GM19239 (cell line): ENCODE data around the gene HADH.

ENCODE experiments used
- DNase-seq: peaks from one replicate; pipeline ENCODE4 v3.0.0; 2011; ENCODE audit warnings: low spot score; ENCODE audit not compliant: insufficient read length
- FAIRE-seq: peaks from 2 replicates; lab custom pipeline; 2011; peaks lifted over from hg19 to GRCh38; lab: Jason Lieb, UNC

Gene HADH

GRCh38 chr4:108053251-108053711 lies 63.6 kb downstream of the HADH start:
- DNase-seq, result peak; percentile 40
- FAIRE-seq, result peak; percentile 99

- DNase-seq (no peak), FAIRE-seq (no peak)
Observed at GRCh38 chr4:108054025-108054638, 64.4 kb downstream of the HADH start.

DNA sequence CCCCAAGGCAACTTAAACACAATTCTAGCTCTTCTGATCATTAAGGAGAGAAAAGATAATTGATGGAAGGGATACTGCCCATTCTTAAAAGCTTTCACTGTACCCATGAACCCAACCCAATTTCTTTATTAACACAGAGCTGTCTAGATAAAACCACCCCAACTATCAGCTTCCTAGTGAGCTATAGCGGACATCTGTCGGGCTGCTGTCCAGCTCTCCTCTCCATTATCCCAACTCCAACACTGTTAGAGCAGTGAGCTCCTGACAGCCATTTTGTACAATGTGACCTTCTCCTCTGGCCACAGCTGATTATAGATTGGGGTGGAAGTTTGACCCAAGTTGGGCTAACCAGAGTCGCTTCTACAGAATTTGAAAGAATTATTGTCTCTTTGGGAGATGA lies 66.1 kb downstream of the HADH start:
- FAIRE-seq (no peak), DNase-seq (no peak)

- no peak for DNase-seq
- FAIRE-seq, result no peak
Observed at GRCh38 chr4:108056418-108056817, 66.7 kb downstream of the HADH start.

- DNase-seq (no peak), FAIRE-seq (no peak)
Observed at GRCh38 chr4:108058685-108059440, 69.2 kb downstream of the HADH start.

DNA sequence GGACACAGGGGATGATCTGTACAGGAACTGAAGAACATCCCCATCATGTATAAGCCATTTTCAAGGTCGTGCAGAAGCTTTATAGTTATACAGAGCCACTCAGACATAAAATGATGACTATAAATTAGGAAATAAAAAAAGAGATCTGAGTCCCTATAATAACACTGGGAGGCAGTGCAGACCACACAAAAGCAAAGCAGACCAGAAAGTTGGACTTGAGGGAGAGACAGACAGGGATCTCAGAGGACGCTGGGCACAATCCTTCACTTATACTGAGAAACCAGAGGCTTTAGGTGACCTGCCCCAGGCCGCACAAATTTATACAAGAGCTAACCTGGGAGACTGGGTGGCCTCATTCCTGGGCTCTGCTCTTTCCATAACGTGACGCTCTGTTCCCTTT lies 70.5 kb downstream of the HADH start:
- no peak for DNase-seq
- no peak for FAIRE-seq

DNA sequence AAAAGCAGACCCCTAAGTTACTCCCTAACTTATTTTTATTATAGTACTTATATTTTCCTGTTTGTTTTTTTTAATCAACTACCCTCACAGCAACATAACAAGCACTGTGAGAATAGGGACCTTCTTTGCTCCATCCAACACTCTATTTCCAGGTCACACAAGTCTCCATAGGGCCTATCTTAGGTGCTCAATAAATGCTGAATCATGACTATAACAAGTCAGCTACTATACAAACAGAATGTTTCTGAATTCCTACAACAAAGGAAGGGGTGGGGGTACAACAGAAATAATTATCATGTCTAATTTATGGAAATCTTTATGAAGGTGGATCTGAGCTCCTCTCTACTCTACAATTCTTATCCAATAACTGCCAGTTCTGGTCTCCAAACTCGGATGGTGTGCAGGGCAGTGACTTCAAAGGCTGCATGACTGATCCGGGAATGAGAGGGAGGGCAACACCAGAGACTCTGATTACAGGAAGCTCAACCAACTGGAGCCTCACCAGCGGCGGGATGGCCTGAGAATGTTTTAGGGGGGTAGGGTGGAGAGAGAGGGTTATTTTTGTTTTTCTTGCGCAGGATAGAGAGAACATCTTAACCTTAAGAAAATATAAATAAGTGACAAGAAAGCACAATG lies 71.1 kb downstream of the HADH start:
- no peak for FAIRE-seq
- DNase-seq, result no peak

GRCh38 chr4:108068442-108068841 lies 78.8 kb downstream of the HADH start:
- DNase-seq (no peak), FAIRE-seq (no peak)

GRCh38 chr4:108070775-108071174 lies 81.1 kb downstream of the HADH start:
- DNase-seq (no peak), FAIRE-seq (no peak)

GRCh38 chr4:108072300-108072699 lies 82.6 kb downstream of the HADH start:
- peak; percentile 11 for FAIRE-seq
- no peak for DNase-seq

DNA sequence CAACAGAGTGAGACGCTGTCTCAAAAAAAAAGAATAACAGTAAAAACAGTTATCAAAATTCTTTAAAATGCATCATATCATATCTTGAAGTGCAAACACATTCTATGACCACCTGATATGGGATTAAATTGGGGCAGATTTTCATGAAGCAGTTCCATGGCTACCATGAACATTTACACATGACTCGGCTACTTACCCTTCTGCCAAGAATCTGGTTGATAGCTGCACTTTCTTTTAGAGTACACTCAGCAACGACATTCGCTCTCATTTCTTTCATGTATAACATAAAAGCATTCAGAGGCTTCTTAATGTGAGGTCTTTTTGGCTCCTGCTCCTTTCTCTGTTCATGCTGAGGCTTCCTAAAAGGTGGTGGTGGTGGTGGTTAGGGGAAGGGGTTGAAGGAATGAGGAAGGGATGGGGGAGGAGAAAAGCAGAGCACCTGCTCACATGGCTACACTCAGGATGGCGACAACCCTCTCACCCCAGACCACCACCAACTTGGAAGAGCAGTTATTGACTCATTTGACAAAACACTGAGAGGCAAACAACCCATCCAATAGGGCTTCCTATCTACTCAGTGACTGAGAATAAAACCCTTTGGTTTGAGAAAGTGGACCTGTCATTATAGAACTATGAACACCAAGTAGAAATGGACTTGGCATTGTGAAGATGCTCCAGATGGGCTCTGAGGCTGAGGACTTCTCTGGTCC lies 88.5 kb downstream of the HADH start:
- no peak for FAIRE-seq
- DNase-seq, result no peak

- DNase-seq (no peak), FAIRE-seq (no peak)
Observed at GRCh38 chr4:108080747-108081146, 91.1 kb downstream of the HADH start.

DNA sequence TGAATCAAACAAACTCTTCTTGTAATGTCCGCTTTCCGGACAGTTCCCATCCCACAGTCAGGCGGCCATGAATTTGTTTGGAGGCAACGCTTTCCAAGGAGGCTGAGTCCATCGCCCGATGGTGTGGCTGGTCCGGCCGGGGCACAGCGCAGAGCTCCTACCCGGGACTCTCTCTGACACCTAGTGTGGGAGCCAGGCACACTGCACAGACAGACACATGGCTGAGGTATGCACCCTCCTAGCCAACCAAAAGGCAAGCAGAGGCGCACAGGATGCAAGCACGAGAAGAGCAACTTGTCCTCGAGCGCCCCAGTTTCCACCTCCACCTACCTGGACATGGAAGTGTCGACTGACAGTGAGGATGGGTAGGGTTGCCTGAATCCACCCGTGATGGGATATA lies 91.6 kb downstream of the HADH start:
- FAIRE-seq, result no peak
- DNase-seq, result no peak
